ENCODE results near the gene NR2F1. TPM values are rescaled to one million over a fixed set of nuclear protein-coding genes. Genes with fewer than 3 reads are reported as not detected.

Gene NR2F1
- total RNA-seq, 1 experiment from 2014 or later, result not detected

GRCh38 chr5:93600409-93601070, 17.5 kb downstream of the NR2F1 start:
- Histone ChIP-seq H3K56ac (ENCODE audit: insufficient read length, low read depth, low read length) (no peak overlapping the region), H3T11ph (ENCODE audit: low read length) (no peak overlapping the region), H4K5ac (ENCODE audit: insufficient read length, low read depth, low read length) (no peak overlapping the region), H4K20me1 (ENCODE audit: control insufficient read depth, insufficient read depth, insufficient read length) (no peaks in the 10 kb centered on the region), H3K14ac (ENCODE audit: insufficient read depth, low read length) (no peak overlapping the region), H3K4me2 (ENCODE audit: insufficient read depth, insufficient read length, low read length) (no peak overlapping the region), H3K4ac (ENCODE audit: low read depth, low read length) (no peak overlapping the region), H2BK15ac (ENCODE audit: low read depth, low read length) (no peak overlapping the region), H3K23me2 (ENCODE audit: insufficient read length, low read depth, low read length, poor library complexity, severe bottlenecking) (peaks cover 5% of the 10 kb centered on the region), H3K23ac (ENCODE audit: insufficient read length, low read depth, low read length) (no peak overlapping the region), H2BK12ac (ENCODE audit: insufficient read length, low read depth, low read length) (no peak overlapping the region), H3K27me3 (ENCODE audit: insufficient read depth, low read length) (peaks cover 97% of the 10 kb centered on the region), H3K9me3 (ENCODE audit: control insufficient read depth, low read depth, low read length) (no peaks in the 10 kb centered on the region), H3K27ac (ENCODE audit: insufficient read length, low read depth, low read length) (no peak overlapping the region), H3K18ac (ENCODE audit: insufficient read length, low read depth, low read length) (no peak overlapping the region), H3K79me2 (ENCODE audit: insufficient read depth, low read length) (no peaks in the 10 kb centered on the region), H3K79me1 (ENCODE audit: insufficient read depth, low read depth, low read length, poor library complexity, severe bottlenecking) (no peaks in the 10 kb centered on the region), H2AK5ac (ENCODE audit: insufficient read length, low read length) (no peak overlapping the region), H4K8ac (replicated peaks; ENCODE audit: insufficient read length, low read depth, low read length) (no peak overlapping the region), H2BK120ac (ENCODE audit: low read depth, low read length, poor library complexity, severe bottlenecking) (no peak overlapping the region), H2BK5ac (ENCODE audit: insufficient read length, low read length) (no peak overlapping the region), H2BK20ac (ENCODE audit: low read depth, low read length, poor library complexity, severe bottlenecking) (no peak overlapping the region), H2AFZ (ENCODE audit: low read length) (no peak overlapping the region), H3K9ac (ENCODE audit: extremely low read depth, insufficient read length, low read length) (no peak overlapping the region), H3K4me1 (ENCODE audit: insufficient read depth, low read length) (no peaks in the 10 kb centered on the region), H4K91ac (ENCODE audit: insufficient read length, low read depth, low read length) (no peak overlapping the region)
- Mint-ChIP-seq H3K27me3 (ENCODE audit: low read depth) (no peaks in the 10 kb centered on the region), H3K36me3 (ENCODE audit: insufficient read depth in 1 of 3, low read depth in 3 of 3) (no peaks in the 10 kb centered on the region), H3K9me3 (peaks cover 5 to 8% of the 10 kb centered on the region in 2 experiments; a peak in 4 of 5 replicates), H3K4me3 (no peak overlapping the region), H3K27ac (no peak overlapping the region), H3K4me1 (peaks cover 17 to 41% of the 10 kb centered on the region in 2 experiments)
- no peak for DNase-seq
- no CpG with 5 or more reads among the region's 8 CpGs for whole genome bisulfite sequencing (ENCODE audit: extremely low coverage, insufficient read length, low lambda C conversion rate)
- TF ChIP-seq, protein P1, sequence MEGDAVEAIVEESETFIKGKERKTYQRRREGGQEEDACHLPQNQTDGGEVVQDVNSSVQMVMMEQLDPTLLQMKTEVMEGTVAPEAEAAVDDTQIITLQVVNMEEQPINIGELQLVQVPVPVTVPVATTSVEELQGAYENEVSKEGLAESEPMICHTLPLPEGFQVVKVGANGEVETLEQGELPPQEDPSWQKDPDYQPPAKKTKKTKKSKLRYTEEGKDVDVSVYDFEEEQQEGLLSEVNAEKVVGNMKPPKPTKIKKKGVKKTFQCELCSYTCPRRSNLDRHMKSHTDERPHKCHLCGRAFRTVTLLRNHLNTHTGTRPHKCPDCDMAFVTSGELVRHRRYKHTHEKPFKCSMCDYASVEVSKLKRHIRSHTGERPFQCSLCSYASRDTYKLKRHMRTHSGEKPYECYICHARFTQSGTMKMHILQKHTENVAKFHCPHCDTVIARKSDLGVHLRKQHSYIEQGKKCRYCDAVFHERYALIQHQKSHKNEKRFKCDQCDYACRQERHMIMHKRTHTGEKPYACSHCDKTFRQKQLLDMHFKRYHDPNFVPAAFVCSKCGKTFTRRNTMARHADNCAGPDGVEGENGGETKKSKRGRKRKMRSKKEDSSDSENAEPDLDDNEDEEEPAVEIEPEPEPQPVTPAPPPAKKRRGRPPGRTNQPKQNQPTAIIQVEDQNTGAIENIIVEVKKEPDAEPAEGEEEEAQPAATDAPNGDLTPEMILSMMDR (conservative IDR thresholded peaks at IDR 0.05), result no peak
